SHP77 treated with DMSO at 0.1 percent for 48 hours (cell line): ENCODE measurements around the gene PPM1A.

Experiments
- DNase-seq: peaks from one replicate; lab custom pipeline; 2025; lab: John Stamatoyannopoulos, UW

The PPM1A gene

DNA sequence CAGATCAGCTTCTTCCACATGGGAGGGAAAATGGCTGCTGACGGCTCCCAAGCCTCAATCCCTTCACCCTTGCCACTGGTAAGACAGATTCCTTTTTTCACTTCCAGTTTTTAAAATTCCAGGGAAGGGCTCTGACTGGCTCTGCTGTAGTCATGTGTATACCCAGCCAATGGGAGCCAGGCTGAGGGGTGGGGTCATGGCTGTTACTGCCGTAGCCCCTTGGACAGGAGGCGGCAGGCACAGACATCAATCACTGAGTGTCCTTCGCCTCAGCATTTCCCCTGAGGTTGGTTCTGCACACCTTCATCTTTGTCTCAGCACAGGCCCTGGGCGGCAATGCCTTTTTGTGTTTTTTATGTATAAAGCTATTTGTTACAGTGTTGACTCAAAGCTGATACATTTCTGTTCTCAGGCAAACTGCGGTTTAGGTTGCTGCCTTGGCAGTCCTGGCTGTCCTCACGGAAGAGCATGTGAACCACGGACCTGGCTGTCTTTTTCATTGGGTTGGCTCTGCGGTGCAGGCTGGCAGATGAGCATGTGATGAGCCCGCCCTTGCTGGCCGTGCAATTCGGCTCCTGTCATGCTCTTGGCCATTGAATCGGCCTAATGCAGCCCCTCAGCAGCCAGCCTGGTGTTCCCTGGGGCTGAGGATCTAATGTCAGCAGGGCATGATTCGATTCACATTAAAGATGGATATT is 74.3 kb downstream of the PPM1A start:
- DNase-seq: peak; percentile 75

DNA sequence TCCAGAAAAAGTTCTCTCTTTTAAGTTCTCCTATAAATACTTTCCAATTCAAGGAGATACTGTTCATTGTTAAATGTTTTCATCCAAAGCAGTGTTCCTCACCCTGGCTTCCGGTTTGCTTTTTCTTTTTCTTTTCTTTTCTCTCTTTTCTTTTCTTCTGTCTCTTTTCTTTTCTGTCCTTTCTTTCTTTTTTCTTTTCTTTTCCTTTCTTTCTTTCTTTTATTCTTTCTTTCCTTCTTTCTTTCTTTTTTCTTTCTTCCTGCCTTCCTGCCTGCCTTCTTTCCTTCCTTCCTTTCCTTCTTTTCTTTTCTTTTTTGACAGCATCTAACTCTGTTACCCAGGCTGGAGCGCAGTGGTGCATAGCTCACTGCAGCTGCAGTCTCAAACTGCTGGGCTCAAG is 75.8 kb downstream of the PPM1A start:
- DNase-seq: no peak

DNA sequence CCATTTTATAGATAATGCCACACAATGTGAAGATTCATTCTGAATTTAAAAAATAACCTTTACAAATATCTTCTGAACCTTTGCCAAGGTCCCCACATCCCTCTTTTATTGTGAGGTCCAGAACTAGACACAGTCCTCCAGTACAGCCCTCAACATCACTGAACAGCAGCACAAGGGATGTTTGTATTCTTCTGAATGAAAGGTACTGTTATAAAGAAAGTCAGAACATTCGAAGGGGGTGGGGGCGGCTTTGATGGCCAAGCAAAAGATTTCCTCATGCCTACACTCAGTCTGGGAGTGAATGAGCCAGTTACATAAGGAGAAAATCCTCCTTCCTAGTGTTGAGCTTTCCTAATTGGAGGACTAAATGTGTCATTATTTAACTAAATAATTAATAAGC is 77.3 kb downstream of the PPM1A start:
- DNase-seq: no peak

DNA sequence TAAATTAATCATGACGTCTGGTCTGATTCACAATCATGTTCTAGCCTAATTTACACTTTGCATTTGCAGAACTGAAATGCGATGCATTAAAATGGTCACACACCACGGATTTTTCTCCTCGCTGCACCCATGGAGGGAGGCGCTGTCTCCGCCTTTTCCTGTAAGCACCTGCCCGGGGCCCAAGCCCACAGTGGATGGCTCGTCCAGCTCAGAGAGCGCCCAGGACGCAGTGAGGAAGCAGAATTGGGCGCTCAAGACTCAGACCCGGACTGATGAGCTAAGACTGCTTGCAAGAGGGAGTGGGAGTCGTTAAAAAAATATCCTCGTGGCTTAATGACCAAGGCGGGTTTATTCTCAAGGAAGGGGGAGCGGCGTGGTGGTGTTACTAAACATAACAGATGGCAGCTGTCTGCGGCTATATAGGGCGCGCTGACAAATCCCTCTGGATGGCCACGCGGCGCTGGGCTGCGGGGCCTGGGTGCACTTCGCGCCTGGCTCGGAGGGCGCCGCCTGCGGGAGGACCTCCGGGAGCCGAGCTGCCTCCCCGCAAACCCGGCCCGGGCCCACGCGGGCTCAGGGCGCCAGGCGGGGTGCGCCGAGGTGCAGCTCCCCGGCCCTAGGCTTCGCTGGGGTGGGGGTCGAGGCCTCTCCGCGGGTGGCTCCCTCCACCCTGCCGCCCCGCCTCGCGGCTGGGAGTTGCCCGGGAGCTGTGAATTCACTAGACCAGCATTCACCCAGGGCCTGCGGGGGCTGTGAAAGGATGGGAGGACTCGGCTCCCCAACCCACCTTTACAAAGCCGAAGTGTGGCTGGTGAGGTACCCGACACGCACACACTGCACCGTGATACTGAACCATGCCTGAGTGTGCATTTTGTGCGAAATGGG is 78.7 kb downstream of the PPM1A start:
- peak; percentile 55 for DNase-seq

DNA sequence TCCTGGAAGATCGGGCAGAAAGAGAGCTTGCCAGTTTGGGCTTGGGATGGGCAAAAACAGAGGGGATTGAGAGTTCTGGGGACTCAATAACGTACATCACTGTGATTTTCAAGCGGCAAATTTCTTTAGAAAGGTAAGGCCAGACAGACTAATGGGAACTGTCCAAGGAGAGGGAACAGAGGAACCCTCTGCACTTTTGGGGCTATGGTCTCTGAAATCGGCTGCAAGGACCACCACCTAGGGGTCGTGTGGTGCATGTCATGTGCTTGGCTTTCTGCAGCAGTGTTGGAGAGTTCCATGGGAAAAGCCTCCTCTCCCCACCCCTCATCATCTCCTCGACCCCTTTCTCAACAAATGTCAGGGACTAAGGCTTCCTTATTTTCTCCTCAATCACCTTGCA is 79.6 kb downstream of the PPM1A start:
- no peak for DNase-seq

DNA sequence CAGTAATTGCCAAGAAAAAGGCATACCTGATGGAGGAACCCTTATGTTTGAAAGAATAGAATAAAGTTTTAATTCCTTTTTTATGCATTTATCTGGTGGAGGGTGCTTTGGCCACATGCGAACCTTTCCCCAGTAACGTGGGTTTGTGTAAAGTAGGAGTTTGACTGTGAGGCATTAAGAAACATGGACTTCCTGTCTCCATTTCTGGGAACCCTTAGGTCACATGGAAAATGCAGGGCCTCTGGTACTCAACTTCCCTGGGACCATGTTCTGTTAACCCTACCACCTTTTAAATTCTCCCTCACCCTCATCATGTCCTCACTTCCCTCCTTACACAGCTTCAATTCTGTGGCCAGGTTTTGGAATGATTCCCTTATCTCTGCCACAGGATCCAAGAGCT is 80.3 kb downstream of the PPM1A start:
- DNase-seq: no peak

DNA sequence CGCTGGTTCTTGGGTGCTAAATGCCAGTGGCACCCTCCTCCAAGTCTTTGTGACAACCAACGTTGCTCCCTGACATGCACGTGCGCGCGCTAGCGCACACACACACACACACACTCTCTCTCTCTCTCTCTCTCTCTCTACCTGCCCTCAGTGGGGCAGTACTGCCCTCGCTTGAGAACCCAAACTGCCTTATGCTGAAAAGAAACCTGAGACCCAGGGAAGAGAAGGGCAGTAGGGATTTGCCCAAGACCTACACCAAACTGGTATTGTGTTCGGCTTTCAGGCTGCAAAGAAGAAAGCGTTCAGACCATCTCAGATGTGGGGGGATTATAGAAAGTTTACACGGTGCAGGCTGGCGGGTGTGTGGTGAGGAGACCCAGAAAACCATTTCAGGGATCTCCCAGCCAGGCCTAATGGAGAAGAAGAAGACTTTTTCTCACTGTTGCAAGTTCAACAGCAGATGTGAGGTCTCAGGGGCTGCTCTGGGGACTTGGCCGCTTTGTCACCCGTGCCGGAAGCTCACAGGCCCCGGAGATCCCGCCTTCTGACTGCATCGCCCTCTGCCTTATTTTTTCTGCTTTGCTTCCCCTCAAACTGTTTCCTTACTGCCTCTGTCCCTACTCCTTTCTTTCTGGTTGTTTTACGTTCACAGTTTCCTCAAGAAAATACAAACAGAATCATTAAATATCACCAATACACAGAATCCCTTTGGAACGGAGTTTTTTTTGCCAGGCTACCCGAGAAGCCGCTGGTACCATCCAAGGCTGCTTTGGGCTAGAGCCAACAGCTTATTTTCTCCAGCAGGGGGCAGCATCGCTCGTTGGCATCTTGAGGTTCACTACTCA is 82.4 kb downstream of the PPM1A start:
- peak; percentile 79 for DNase-seq

DNA sequence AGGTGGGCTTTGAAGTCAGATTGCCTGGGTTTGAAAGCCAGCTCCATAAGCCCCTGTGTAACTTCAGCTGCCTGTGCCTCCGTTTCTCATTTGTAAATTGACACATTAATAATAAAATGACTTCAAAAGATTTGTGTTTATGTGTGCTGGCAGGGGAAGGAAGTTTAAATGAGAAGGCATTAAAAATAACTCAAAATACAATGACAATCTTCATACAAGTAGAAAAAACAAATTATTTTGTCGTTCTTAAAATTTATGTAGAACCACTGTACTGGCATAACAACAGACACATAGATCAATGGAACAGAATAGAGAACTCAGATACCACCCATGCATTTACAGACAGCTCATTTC is 83.0 kb downstream of the PPM1A start:
- no peak for DNase-seq

DNA sequence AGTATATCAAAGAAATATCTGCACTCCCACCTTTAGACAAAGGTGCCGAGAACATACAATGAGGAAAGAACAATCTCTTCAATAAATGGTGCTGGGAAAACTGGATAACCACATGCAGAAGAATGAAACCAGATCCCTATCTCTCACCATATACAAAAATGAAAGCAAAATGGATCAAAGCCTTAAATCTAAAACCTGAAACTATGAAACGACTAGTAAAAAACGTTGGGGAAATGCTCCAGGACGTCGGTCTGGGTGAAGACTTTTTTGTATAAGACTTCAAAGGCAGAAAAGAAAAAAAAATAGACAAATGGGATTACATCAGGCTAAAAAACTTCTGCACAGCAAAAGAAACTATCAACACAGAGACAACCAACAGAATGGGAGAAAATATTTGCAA is 83.8 kb downstream of the PPM1A start:
- DNase-seq: no peak

DNA sequence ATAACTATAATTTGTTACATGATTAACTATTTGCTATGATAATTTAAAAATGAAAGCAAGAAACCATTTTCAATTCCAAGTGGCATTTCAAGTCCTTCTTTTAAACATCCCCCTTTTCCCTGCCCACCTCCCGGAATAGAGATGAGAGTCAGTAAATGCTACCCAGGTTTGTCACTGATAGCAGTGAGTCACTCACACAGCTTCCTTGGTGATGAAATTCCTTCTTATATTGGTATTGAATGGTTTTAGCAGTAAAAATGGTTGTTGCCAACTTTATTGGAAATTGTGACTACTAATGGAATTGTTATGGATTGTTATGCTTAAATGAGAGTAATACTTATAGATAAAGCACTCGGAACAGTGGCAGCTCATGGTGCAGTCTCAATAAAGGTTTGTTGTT is 90.5 kb downstream of the PPM1A start:
- DNase-seq: no peak

DNA sequence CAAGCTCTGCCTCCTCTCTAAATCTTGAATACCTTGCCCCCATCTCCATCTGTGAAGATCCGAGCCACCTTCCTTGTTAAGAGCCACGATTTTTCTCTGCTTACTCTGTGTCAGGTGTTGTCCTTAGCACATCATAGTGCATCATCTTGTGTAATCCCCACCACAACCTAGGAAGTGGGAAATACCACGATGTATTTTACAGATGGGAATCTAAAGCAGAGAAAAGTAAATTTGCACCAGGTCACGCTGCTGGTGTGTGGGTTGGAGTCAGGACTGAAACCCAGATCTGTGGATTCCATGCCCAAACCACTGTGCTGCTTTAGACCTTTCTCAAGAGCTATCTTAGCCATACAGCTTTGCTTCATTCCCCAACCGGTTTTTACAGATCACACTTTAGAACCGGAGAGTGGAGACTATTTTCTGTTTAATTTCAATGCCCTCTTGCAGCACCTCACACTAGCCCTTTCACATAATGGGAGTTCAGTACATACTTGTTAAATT is 94.6 kb downstream of the PPM1A start:
- no peak for DNase-seq

DNA sequence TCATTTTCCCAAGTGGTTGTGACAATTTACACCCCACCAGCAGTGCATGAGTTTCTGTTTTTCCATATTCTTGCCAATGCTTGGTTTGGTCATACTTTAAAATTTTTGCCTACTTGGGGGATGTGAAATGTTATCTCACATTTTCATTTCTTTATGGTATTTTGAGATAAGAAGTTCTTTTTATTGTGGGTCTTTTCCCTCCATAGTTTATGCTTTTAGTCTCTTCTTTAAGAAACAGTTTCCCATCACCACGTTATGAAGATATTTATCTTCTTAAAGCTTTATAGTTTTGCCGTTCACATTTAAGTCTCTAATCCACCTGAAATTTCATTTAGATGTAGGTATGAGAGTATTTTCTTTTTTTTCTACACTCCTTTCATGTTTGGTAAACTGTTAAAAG is 95.7 kb downstream of the PPM1A start:
- no peak for DNase-seq

DNA sequence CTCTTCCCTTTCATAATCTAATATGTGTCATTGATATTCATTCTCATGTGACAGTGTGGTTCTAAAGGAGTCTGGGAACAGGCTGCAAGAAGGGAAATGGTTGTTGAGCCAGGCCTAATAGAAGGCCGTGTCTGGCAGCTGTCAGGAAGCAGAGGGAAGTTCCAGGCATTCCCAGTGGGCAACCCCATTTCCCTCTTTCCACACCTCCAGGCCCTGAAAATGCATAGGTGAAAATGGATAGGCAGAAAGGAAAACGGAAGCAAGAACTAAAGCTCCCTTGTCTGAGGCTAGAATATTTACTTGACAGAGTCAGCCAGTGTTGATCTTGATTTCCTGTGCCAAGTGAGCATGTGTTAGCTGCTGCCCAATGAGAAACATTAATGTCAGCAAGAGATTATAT is 97.7 kb downstream of the PPM1A start:
- no peak for DNase-seq

DNA sequence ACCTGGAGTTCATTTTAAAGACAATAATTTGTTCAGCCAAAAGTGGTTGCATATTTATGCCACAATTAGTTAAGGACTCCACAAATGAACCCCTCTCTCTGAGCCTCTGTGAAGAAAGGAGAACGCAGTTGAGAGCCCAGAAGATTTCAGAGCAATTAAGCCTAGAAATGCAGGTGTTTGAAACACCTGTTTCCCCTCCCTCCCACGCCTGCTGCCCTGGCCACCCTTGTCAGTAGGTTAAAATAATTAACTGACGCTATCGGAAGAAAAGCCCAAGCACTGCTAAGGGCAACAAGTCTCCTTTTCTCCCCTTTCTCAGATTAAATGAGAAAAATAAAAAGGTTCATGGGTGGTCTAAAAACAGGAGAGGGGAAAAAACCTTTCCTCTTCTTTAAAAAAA is 99.2 kb downstream of the PPM1A start:
- DNase-seq: no peak
